HepG2 (cell line): Measurements from ENCODE around the gene ALDH3B1. TPM values are rescaled to one million over a fixed set of nuclear protein-coding genes. Genes with fewer than 3 reads are reported as not detected.

Source experiments
- EEA1 ChIP-seq: sonication (generic); formaldehyde crosslinking; IDR thresholded peaks from 2 replicates; pipeline ENCODE4 v1.5.1; 2020; ENCODE audit warnings: mild to moderate bottlenecking, missing genetic modification reagents, borderline replicate concordance
- ETV5 ChIP-seq: IDR thresholded peaks from 2 replicates; pipeline ENCODE4 v1.6.1; 2018; ENCODE audit warnings: missing biosample characterization, missing genetic modification reagents, inconsistent platforms, borderline replicate concordance
- FOXA1 ChIP-seq, 2 experiments: fragments of 450-650 bp in 1 of 2; sonication (generic) in 1 of 2; formaldehyde crosslinking in 1 of 2; IDR thresholded peaks; 2 replicates each; pipeline versions ENCODE4 v1.4.0 to v1.6.1; 2016 to 2020; ENCODE audit warnings: missing genetic modification reagents in 1 of 2
- FOXC1 ChIP-seq: sonication (generic); formaldehyde crosslinking; IDR thresholded peaks from 2 replicates; pipeline ENCODE4 v1.8.0; 2022; ENCODE audit warnings: mild to moderate bottlenecking, missing genetic modification reagents, borderline replicate concordance
- HDAC6 ChIP-seq: fragments of 200-600 bp; sonication (generic); IDR thresholded peaks from 2 replicates; pipeline ENCODE4 v1.7.0; 2017; ENCODE audit warnings: mild to moderate bottlenecking, antibody characterized with exemption, low read length, low read depth
- JUNB ChIP-seq: sonication (generic); formaldehyde crosslinking; IDR thresholded peaks from 2 replicates; pipeline ENCODE4 v1.8.0; 2022; ENCODE audit warnings: missing genetic modification reagents, mild to moderate bottlenecking, borderline replicate concordance
- NCOA5 ChIP-seq: sonication (generic); formaldehyde crosslinking; IDR thresholded peaks from 2 replicates; pipeline ENCODE4 v1.4.0; 2020; ENCODE audit warnings: missing genetic modification reagents
- NFE2L2 ChIP-seq: fragments of 150-350 bp; IDR thresholded peaks from 2 replicates; pipeline ENCODE4 v1.6.1; 2014; ENCODE audit warnings: low read length
- REPIN1 ChIP-seq: sonication (generic); formaldehyde crosslinking; IDR thresholded peaks from 2 replicates; pipeline ENCODE4 v1.8.0; 2022; ENCODE audit warnings: missing genetic modification reagents, low read depth, mild to moderate bottlenecking, borderline replicate concordance
- THAP9 ChIP-seq: sonication (generic); formaldehyde crosslinking; IDR thresholded peaks from 2 replicates; pipeline ENCODE4; 2020; ENCODE audit warnings: missing genetic modification reagents, mild to moderate bottlenecking, borderline replicate concordance
- ZFX ChIP-seq: sonication (generic); formaldehyde crosslinking; IDR thresholded peaks from 2 replicates; pipeline ENCODE4 v1.4.0; 2020; ENCODE audit warnings: mild to moderate bottlenecking, low read depth, missing genetic modification reagents, moderate library complexity
- ZFY ChIP-seq: sonication (generic); formaldehyde crosslinking; IDR thresholded peaks from 2 replicates; pipeline ENCODE4 v1.4.0; 2020; ENCODE audit warnings: missing genetic modification reagents
- ZNF430 ChIP-seq: sonication (generic); formaldehyde crosslinking; IDR thresholded peaks from 2 replicates; pipeline ENCODE4 v1.9.0; 2021; ENCODE audit warnings: mild to moderate bottlenecking, missing genetic modification reagents
- ZNF678 ChIP-seq: sonication (generic); formaldehyde crosslinking; IDR thresholded peaks from 2 replicates; pipeline ENCODE4 v1.4.0; 2020; ENCODE audit warnings: mild to moderate bottlenecking, missing genetic modification reagents
- ZNF782 ChIP-seq: sonication (generic); formaldehyde crosslinking; IDR thresholded peaks from 2 replicates; pipeline ENCODE4 v1.4.0; 2020; ENCODE audit warnings: missing genetic modification reagents, mild to moderate bottlenecking, borderline replicate concordance
- ZNF83 ChIP-seq: sonication (generic); formaldehyde crosslinking; IDR thresholded peaks from 2 replicates; pipeline ENCODE4 v1.4.0; 2020; ENCODE audit warnings: missing genetic modification reagents, mild to moderate bottlenecking, borderline replicate concordance
- ZNF878 ChIP-seq: sonication (generic); formaldehyde crosslinking; IDR thresholded peaks from 2 replicates; pipeline ENCODE4 v1.8.1; 2023; ENCODE audit warnings: mild to moderate bottlenecking, missing genetic modification reagents, moderate library complexity
- ZNF879 ChIP-seq: sonication (generic); formaldehyde crosslinking; IDR thresholded peaks from 2 replicates; pipeline ENCODE4 v1.8.1; 2023; ENCODE audit warnings: missing genetic modification reagents
- ZSCAN12 ChIP-seq: sonication (generic); formaldehyde crosslinking; IDR thresholded peaks from 2 replicates; pipeline ENCODE4 v1.9.0; 2021; ENCODE audit warnings: mild to moderate bottlenecking, missing genetic modification reagents
- ZSCAN21 ChIP-seq: sonication (generic); formaldehyde crosslinking; IDR thresholded peaks from 2 replicates; pipeline ENCODE4 v1.8.0; 2022; ENCODE audit warnings: mild to moderate bottlenecking, missing genetic modification reagents, moderate library complexity, borderline replicate concordance
- polyA plus RNA-seq, 8 experiments: library from polyadenylated mRNA; depleted of rRNA in 3 of 8; stranded (reverse) in 7 of 8; unstranded in 1 of 8; fragments of >200 nt; fragmentation: Illumina TruSeq in 4 of 8; extraction: Trizol in 4 of 8; gene quantifications; 2 replicates each; pipeline versions ENCODE4 v1.2.1 to v1.2.3, GENCODE V29; 2011 to 2016; ENCODE audit warnings: low read depth in 4 of 8, missing spikeins in 1 of 8, mixed read lengths in 1 of 8; ENCODE audit not compliant: insufficient read depth in 1 of 8
- total RNA-seq, 5 experiments: library from RNA; depleted of rRNA; stranded (reverse); fragments of >200 nt; fragmentation: Illumina TruSeq; extraction: Trizol; gene quantifications; 2 replicates each; pipeline ENCODE4 v1.2.3, GENCODE V29; 2016; ENCODE audit warnings: low read depth in 1 of 5
- TF ChIP-seq, protein P1 (sequence below): sonication (generic); formaldehyde crosslinking; IDR thresholded peaks from 2 replicates; pipeline ENCODE4 v1.9.0; 2022; ENCODE audit warnings: missing genetic modification reagents, mild to moderate bottlenecking, borderline replicate concordance
- TF ChIP-seq, protein P2 (sequence below): IDR thresholded peaks from 2 replicates; pipeline ENCODE4 v1.6.1; 2016; ENCODE audit warnings: missing genetic modification reagents, missing compliant biosample characterization

Gene ALDH3B1
- total and polyA plus RNA-seq, 2 of the 13 experiments (the other 11 are each of a cell fraction or from before 2014, with no cell fraction given): 4.0 to 6.7 TPM

DNA sequence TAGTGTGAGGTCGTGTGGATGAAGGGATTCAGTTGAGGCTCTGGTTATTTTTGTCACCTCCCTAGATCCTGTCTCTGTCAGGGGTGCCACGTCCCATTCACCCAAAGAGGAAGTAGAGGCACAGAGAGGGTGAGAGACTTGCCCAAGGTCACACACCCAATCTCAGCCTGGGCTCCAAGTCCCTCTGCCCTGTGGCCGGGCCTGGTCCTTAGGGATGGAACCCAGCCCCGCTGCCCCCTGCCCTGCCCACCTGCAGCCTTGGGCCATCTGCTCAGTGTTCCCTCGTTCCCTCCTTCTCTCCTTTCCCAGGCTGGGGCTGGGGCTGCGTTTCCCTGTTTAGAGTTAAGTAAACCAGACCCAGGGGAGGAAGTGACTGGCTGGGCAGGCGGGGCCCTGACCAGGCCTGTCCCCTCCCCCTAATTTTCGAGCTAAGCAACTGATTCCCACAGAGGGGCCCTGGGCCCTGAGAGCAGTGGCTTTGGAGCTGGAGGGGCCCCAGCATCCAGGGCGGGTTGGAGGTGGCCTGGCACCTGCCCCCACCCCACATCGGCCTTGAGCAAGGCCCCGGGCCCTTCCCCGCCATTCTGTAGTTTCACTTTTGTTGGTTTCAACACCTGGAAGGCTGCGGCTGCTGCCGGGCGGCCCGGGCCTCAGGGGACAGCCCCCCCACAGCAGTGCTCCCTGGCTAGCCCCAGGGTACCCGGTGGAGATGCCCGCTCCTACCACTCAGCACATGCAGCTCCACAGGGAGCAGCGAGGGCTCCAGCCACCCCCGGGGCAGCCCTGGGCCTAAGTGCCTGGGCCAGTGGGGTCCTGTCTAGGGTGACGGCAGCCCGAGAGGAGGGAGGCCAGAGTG is 30.2 kb downstream of the ALDH3B1 start (continued):
- no peak; the same call in 1 of the 2 replicates for TF ChIP-seq THAP9 (CRISPR knock-in tag)
- TF ChIP-seq REPIN1 (CRISPR knock-in tag): 0 out of 2 replicates have a peak, but pooled peaks have one; percentile 16
- TF ChIP-seq JUNB (CRISPR knock-in tag): no peak
- peak; percentile 47; the same call in 1 of the 2 replicates for TF ChIP-seq ZNF879 (CRISPR knock-in tag)
- TF ChIP-seq FOXA1 (IDR thresholded peaks at IDR 0.05): no peak
- TF ChIP-seq FOXA1 (CRISPR knock-in tag; IDR thresholded peaks at IDR 0.05): peak; percentile 58; the same call in 1 of the 2 replicates
- peak; percentile 83 for TF ChIP-seq ZFY (CRISPR knock-in tag)
- TF ChIP-seq FOXC1: 0 out of 2 replicates have a peak, but pooled peaks have one; percentile 38
- TF ChIP-seq ZNF878: no peak
- TF ChIP-seq ZSCAN12 (CRISPR knock-in tag): 0 out of 2 replicates have a peak, but pooled peaks have one; percentile 27
- TF ChIP-seq HDAC6: no peak
- TF ChIP-seq, protein P1, sequence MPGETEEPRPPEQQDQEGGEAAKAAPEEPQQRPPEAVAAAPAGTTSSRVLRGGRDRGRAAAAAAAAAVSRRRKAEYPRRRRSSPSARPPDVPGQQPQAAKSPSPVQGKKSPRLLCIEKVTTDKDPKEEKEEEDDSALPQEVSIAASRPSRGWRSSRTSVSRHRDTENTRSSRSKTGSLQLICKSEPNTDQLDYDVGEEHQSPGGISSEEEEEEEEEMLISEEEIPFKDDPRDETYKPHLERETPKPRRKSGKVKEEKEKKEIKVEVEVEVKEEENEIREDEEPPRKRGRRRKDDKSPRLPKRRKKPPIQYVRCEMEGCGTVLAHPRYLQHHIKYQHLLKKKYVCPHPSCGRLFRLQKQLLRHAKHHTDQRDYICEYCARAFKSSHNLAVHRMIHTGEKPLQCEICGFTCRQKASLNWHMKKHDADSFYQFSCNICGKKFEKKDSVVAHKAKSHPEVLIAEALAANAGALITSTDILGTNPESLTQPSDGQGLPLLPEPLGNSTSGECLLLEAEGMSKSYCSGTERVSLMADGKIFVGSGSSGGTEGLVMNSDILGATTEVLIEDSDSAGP (CRISPR knock-in tag): peak; percentile 33; the same call in 1 of the 2 replicates
- TF ChIP-seq ETV5 (CRISPR knock-in tag): peak; percentile 60; the same call in 1 of the 2 replicates
- no peak for TF ChIP-seq NFE2L2
- no peak for TF ChIP-seq ZNF83 (CRISPR knock-in tag)
- peak; percentile 56; the same call in 1 of the 2 replicates for TF ChIP-seq ZSCAN21 (CRISPR knock-in tag)
- TF ChIP-seq EEA1 (CRISPR knock-in tag): peak; percentile 57; the same call in 1 of the 2 replicates
- TF ChIP-seq ZNF430 (CRISPR knock-in tag): peak; percentile 84; the same call in 1 of the 2 replicates
- 0 out of 2 replicates have a peak, but pooled peaks have one; percentile 62 for TF ChIP-seq ZNF782 (CRISPR knock-in tag)
- peak; percentile 90 for TF ChIP-seq ZFX (CRISPR knock-in tag)
- TF ChIP-seq ZNF678 (CRISPR knock-in tag): no peak
- TF ChIP-seq, protein P2, sequence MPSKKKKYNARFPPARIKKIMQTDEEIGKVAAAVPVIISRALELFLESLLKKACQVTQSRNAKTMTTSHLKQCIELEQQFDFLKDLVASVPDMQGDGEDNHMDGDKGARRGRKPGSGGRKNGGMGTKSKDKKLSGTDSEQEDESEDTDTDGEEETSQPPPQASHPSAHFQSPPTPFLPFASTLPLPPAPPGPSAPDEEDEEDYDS (CRISPR knock-in tag): 0 out of 2 replicates have a peak, but pooled peaks have one; percentile 47
- no peak for TF ChIP-seq NCOA5
